ENCODE measurements around the gene TPST1. TPM values are rescaled to one million over a fixed set of nuclear protein-coding genes. Genes with fewer than 3 reads are reported as not detected.
"Not testable (repeated sequence)": the region's sequence is repeated elsewhere in the genome, so short reads cannot be mapped to it uniquely, and the experiment has no call there.

TPST1 gene
- total RNA-seq, 4 donors from 2014 or later, result 1.5 to 28.3 (median 9.7) TPM

DNA sequence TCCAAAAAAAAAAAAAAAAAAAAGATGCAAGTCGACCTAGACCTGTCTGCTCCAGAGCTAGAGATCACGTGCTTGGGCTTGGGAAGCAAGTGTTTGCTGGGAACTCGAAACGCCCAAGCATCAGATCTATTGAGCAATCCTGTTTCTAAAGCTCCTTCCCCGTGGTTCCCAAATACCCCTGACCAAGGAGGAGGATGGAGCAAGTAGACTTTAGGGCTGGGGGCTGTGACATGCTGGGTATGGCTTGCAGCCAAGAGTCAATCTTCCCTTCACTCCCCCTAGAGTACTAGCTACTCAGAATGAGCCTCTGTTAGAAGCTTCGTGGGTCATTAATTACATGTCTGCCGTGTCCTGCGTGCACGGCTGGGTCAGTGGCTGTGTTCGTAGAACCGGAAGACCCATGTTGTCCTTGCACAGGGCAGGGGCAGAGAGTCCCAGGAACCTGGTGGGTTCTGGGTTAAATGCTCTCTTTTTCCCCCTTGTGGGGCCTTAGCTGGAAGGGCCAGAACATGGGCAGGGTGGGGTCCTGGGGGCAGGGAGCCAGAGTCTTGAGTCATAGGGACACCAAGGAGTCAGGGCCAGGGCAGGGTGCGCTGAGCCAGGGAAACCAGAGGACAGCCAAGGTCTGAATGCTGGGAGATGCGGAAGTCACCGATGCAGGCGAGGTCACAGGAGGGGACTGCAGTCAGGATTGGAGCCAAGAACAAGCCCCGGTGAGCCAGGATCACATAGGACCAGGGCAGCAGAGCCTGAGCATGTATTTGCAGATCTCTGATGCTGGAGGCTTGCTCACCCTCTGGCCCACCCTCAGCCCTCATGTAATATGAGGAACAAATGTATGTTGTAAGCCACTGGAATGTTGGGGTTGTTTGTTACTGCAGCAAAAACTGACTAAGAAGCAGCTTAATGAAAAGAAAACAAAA, 34.6 kb upstream of the TPST1 start:
- 64% methylated on average over 16 of the region's 16 CpGs; no CpG with 5 or more reads in 1 of the 2 donors for WGBS, 2 donors (ENCODE audit: low coverage in 1 of 2)
- no peaks in the 10 kb centered on the region for H3K36me3 ChIP-seq
- H3K27ac ChIP-seq, result no peak overlapping the region
- no peaks in the 10 kb centered on the region for H3K4me1 ChIP-seq
- intact Hi-C loops (cut with DNase I; ENCODE audit: low total_unique reads) (no loop called here), in situ Hi-C loops (cut with MboI; ENCODE audit: low pct_ligation_motif_present in 1 of 4, low pct_unique_long_range_greater_than_20kb in 1 of 4, low sequenced_read_pairs in 3 of 4) (no loop called here)
- H3K9me3 ChIP-seq, result no peaks in the 10 kb centered on the region
- H3K4me3 ChIP-seq, result no peak overlapping the region
- no peak for DNase-seq
- TF ChIP-seq EP300 (IDR thresholded peaks at IDR 0.05; ENCODE audit: low read depth) (no peak), POLR2A (IDR thresholded peaks at IDR 0.05) (no peak), POLR2AphosphoS5 (IDR thresholded peaks at IDR 0.05) (no peak)
- TF ChIP-seq, protein P1, sequence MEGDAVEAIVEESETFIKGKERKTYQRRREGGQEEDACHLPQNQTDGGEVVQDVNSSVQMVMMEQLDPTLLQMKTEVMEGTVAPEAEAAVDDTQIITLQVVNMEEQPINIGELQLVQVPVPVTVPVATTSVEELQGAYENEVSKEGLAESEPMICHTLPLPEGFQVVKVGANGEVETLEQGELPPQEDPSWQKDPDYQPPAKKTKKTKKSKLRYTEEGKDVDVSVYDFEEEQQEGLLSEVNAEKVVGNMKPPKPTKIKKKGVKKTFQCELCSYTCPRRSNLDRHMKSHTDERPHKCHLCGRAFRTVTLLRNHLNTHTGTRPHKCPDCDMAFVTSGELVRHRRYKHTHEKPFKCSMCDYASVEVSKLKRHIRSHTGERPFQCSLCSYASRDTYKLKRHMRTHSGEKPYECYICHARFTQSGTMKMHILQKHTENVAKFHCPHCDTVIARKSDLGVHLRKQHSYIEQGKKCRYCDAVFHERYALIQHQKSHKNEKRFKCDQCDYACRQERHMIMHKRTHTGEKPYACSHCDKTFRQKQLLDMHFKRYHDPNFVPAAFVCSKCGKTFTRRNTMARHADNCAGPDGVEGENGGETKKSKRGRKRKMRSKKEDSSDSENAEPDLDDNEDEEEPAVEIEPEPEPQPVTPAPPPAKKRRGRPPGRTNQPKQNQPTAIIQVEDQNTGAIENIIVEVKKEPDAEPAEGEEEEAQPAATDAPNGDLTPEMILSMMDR (IDR thresholded peaks at IDR 0.05), result no peak
- H3K27me3 ChIP-seq, result no peaks in the 10 kb centered on the region

DNA sequence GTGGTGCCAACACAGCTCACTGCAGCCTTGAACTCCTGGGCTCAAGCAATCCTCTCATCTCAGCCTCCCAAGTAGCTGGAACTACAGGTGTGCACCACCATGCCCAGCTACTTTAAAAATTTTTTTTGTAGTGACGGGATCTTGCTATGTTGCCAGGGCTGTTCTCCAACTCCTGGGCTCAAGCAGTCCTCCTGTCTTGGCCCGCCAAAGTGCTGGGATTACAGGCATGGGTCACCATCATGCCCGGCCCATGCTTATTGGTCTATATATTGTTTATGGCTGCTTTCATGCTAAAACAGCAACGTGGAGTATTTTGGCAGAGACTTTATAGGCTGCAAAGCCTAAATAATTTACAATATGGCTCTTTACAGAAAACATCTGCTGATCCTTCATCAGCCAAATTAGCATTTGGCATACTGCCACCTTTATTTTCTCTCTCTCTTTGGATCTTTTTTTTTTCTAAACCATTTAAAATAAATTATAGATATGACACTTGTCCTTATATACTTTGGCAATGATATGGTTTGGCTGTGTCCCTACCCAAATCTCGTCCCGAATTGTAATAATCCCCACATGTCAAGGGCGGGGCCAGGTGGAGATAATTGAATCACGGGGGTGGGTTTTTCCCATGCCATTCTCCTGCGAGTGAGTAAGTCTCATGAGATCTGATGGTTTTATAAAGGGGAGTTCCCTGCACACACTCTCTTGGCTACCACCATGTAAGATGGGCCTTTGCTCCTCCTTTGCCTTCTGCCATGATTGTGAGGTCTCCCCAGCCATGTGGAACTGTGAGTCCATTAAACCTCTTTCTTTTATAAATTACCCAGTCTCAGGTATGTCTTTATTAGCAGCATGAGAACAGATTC, 32.4 kb upstream of the TPST1 start:
- H3K9me3 ChIP-seq; H3K27ac ChIP-seq; in situ Hi-C loops (cut with MboI; ENCODE audit: low pct_ligation_motif_present in 1 of 4, low pct_unique_long_range_greater_than_20kb in 1 of 4, low sequenced_read_pairs in 3 of 4); H3K4me1 ChIP-seq; H3K27me3 ChIP-seq; intact Hi-C loops (cut with DNase I; ENCODE audit: low total_unique reads); H3K4me3 ChIP-seq; H3K36me3 ChIP-seq; DNase-seq: not testable (repeated sequence)
- 55 to 73% methylated on average over 5 to 9 of the region's 9 CpGs for WGBS, 2 donors (ENCODE audit: low coverage in 1 of 2)

DNA sequence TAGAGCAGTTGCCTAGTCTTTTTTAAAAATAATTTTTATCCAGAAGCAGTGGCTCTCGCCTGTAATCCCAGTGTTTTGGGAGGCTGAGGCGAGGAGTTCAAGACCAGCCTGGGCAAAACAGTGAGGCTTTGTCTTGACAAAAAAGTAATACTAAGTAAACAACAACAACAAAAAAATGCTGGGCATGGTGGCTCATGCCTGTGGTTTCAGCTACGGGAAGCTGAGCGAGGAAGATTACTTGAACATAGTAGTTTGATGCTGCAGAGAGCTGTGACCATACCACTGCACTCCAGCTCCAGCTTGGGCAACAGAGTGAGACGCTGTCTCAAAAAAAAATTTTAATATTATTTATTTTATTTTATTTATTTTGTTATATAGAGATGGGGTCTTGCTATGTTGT, 31.3 kb upstream of the TPST1 start:
- in situ Hi-C loops (cut with MboI; ENCODE audit: low pct_ligation_motif_present in 1 of 4, low pct_unique_long_range_greater_than_20kb in 1 of 4, low sequenced_read_pairs in 3 of 4) (no loop called here), intact Hi-C loops (cut with DNase I; ENCODE audit: low total_unique reads) (no loop called here)
- no peak overlapping the region for H3K27ac ChIP-seq
- no peak for DNase-seq
- TF ChIP-seq, protein P1 (IDR thresholded peaks at IDR 0.05), result no peak
- TF ChIP-seq EP300 (IDR thresholded peaks at IDR 0.05; ENCODE audit: low read depth) (no peak), POLR2AphosphoS5 (IDR thresholded peaks at IDR 0.05) (no peak), POLR2A (IDR thresholded peaks at IDR 0.05) (no peak)
- WGBS, 2 donors (ENCODE audit: low coverage in 1 of 2), result 80 to 89% methylated on average over 4 to 5 of the region's 5 CpGs
- no peaks in the 10 kb centered on the region for H3K9me3 ChIP-seq
- no peaks in the 10 kb centered on the region for H3K36me3 ChIP-seq
- H3K4me3 ChIP-seq, result no peak overlapping the region
- H3K4me1 ChIP-seq, result no peaks in the 10 kb centered on the region
- no peaks in the 10 kb centered on the region for H3K27me3 ChIP-seq

DNA sequence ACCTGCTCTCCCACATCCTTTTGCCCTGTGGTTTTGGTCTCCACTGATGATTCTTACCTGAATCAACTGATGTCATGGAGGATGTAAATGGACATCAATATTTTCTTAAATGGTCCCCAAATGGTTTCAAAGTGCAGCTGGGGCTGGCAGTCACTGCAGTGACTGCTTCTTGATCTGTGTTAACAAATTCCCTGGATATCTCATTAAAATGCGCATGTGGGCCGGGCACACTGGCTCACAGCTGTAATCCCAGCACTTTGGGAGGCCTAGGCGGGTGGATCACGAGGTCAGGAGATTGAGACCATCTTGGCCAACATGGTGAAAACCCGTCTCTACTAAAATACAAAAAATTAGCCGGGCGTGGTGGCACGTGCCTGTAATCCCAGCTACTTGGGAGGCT, 30.1 kb upstream of the TPST1 start:
- WGBS, 2 donors (ENCODE audit: low coverage in 1 of 2), result 78 to 93% methylated on average over 4 to 8 of the region's 8 CpGs
- DNase-seq; H3K4me3 ChIP-seq; in situ Hi-C loops (cut with MboI; ENCODE audit: low pct_ligation_motif_present in 1 of 4, low pct_unique_long_range_greater_than_20kb in 1 of 4, low sequenced_read_pairs in 3 of 4); H3K36me3 ChIP-seq; H3K27ac ChIP-seq; H3K9me3 ChIP-seq; intact Hi-C loops (cut with DNase I; ENCODE audit: low total_unique reads); H3K27me3 ChIP-seq; H3K4me1 ChIP-seq: not testable (repeated sequence)

DNA sequence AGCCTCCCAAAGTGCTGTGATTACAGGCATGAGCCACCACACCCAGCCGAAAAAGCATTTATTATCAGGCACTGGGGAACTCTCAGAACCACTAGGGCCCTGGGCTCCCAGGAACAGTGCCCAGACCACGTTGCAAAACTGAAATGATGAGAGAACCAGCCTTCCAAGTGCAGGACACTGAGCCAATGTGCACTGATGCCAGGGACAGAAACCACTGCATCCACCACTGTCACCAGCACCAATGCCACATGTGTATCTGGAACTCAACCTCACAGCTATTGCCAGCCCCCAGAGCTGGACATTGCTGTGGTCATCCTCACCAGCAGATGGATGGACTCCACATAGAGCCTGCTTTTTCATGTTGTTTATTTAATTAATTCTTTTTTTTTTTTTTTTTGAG, 28.2 kb upstream of the TPST1 start:
- intact Hi-C loops (cut with DNase I; ENCODE audit: low total_unique reads), result no loop called here
- in situ Hi-C loops (cut with MboI; ENCODE audit: low pct_ligation_motif_present in 1 of 4, low pct_unique_long_range_greater_than_20kb in 1 of 4, low sequenced_read_pairs in 3 of 4), result no loop called here
- WGBS, 2 donors (ENCODE audit: low coverage in 1 of 2), result 44% methylated on average over 2 of the region's 2 CpGs; no CpG with 5 or more reads in 1 of the 2 donors
- TF ChIP-seq POLR2A (IDR thresholded peaks at IDR 0.05), result no peak
- TF ChIP-seq, protein P1 (IDR thresholded peaks at IDR 0.05), result no peak
- TF ChIP-seq POLR2AphosphoS5 (IDR thresholded peaks at IDR 0.05), result no peak
- no peak for TF ChIP-seq EP300 (IDR thresholded peaks at IDR 0.05; ENCODE audit: low read depth)
- Histone ChIP-seq H3K4me3 (no peak overlapping the region), H3K4me1 (no peaks in the 10 kb centered on the region), H3K9me3 (no peaks in the 10 kb centered on the region), H3K36me3 (no peaks in the 10 kb centered on the region), H3K27ac (no peak overlapping the region), H3K27me3 (no peaks in the 10 kb centered on the region)
- no peak for DNase-seq
